Gastroesophageal sphincter (tissue), 4 donors: ENCODE data around the gene THSD4. TPM values are rescaled to one million over a fixed set of nuclear protein-coding genes. Genes with fewer than 3 reads are reported as not detected.
"Not testable (repeated sequence)": the region's sequence is repeated elsewhere in the genome, so short reads cannot be mapped to it uniquely, and the experiment has no call there.

Experiments used
- ATAC-seq: fragments of 150-250 bp; one replicate; pipeline ENCODE4 v1.9.1; 2016; ENCODE audit warnings: mild to moderate bottlenecking, moderate library complexity
- H3K27ac ChIP-seq, 4 donors: fragments of 200-600 bp; sonication (generic) in 3 of 4; 1 replicate in 3 of 4; 2 replicates in 1 of 4; pipeline ENCODE4 v1.5.1; 2016 to 2019
- H3K27me3 ChIP-seq: fragments of 200-600 bp; sonication (generic); one replicate; pipeline ENCODE4 v1.5.1; 2019
- H3K36me3 ChIP-seq, 2 donors: fragments of 200-600 bp; sonication (generic); one replicate each; pipeline ENCODE4 v1.5.1; 2019; ENCODE audit warnings: control low read depth in 1 of 2
- H3K4me1 ChIP-seq, 3 donors: fragments of 200-600 bp; sonication (generic); 1 replicate in 2 of 3; 2 replicates in 1 of 3; pipeline ENCODE4 v1.5.1; 2016 to 2019; ENCODE audit warnings: control low read depth in 2 of 3
- H3K4me3 ChIP-seq, 2 donors: fragments of 200-600 bp; sonication (generic); one replicate each; pipeline ENCODE4 v1.5.1; 2019; ENCODE audit warnings: mild to moderate bottlenecking in 1 of 2, moderate library complexity in 1 of 2
- H3K9me3 ChIP-seq, 3 donors: fragments of 200-600 bp; sonication (generic); one replicate each; pipeline ENCODE4 v1.5.1; 2017 to 2019; ENCODE audit warnings: control low read depth in 2 of 3
- CTCF ChIP-seq, 4 experiments: fragments of 200-600 bp in 2 of 4; fragments of 450-650 bp in 2 of 4; sonication (generic) in 1 of 4; IDR thresholded peaks; one replicate each; pipeline ENCODE4 v1.5.1; 2017 to 2019; ENCODE audit warnings: antibody characterized with exemption in 4 of 4, mild to moderate bottlenecking in 2 of 4, moderate library complexity in 2 of 4
- EP300 ChIP-seq: sonication (generic); formaldehyde crosslinking; IDR thresholded peaks from one replicate; pipeline ENCODE4 v1.6.1; 2017; ENCODE audit warnings: antibody characterized with exemption, mild to moderate bottlenecking
- POLR2A ChIP-seq, 2 donors: fragments of 450-650 bp; IDR thresholded peaks; one replicate each; pipeline ENCODE4 v1.6.1; 2017; ENCODE audit warnings: antibody characterized with exemption in 2 of 2, mild to moderate bottlenecking in 2 of 2, moderate library complexity in 1 of 2
- POLR2AphosphoS5 ChIP-seq: sonication (generic); formaldehyde crosslinking; IDR thresholded peaks from one replicate; pipeline ENCODE4 v1.6.1; 2017; ENCODE audit warnings: antibody characterized with exemption
- WGBS, 2 donors: methylation state at CpG; one replicate each; pipeline ENCODE4 v1.1.5; 2018; ENCODE audit warnings: low coverage in 1 of 2; 5-methylcytosine and 5-hydroxymethylcytosine counted together
- total RNA-seq, 4 donors: library from RNA; depleted of rRNA; stranded (reverse); fragments of >200 nt; gene quantifications; one replicate each; pipeline ENCODE4 v1.1.0, GENCODE V29; 2016

Gene THSD4
- total RNA-seq, 4 donors from 2014 or later, result 4.6 to 28.5 (median 17.6) TPM

- 80 to 100% methylated on average over 1 of the region's 1 CpG for WGBS, 2 donors
- H3K27ac ChIP-seq, result peak overlapping the region in 1 of 4 donors; percentile 56
These were observed 547.0 kb downstream of the THSD4 start for GRCh38 chr15:71662306-71662705.

GRCh38 chr15:71664622-71665021, 549.4 kb downstream of the THSD4 start:
- WGBS, 2 donors, result 83 to 100% methylated on average over 1 of the region's 1 CpG
- Histone ChIP-seq H3K4me3 (no peak overlapping the region), H3K36me3 (no peaks in the 10 kb centered on the region), H3K27ac (no peak overlapping the region), H3K4me1 (peaks cover 0 to 25% (median 0%) of the 10 kb centered on the region in 3 donors), H3K27me3 (no peaks in the 10 kb centered on the region), H3K9me3 (no peaks in the 10 kb centered on the region)
- ATAC-seq, result no peak
- no peak for TF ChIP-seq CTCF (IDR thresholded peaks at IDR 0.05)
- TF ChIP-seq POLR2AphosphoS5, result no peak
- no peak for TF ChIP-seq EP300
- no peak for TF ChIP-seq POLR2A (IDR thresholded peaks at IDR 0.05)

More at GRCh38 chr15:71662306-71662705, 547.0 kb downstream of the THSD4 start:
- TF ChIP-seq CTCF (IDR thresholded peaks at IDR 0.05) (no peak), POLR2AphosphoS5 (no peak), EP300 (no peak), POLR2A (IDR thresholded peaks at IDR 0.05) (no peak)
- ATAC-seq, result no peak
- no peaks in the 10 kb centered on the region for H3K9me3 ChIP-seq
- H3K36me3 ChIP-seq, result no peaks in the 10 kb centered on the region
- H3K4me3 ChIP-seq, result no peak overlapping the region
- peaks cover 0 to 8% (median 0%) of the 10 kb centered on the region in 3 donors for H3K4me1 ChIP-seq
- H3K27me3 ChIP-seq, result no peaks in the 10 kb centered on the region

- Histone ChIP-seq H3K9me3 (no peaks in the 10 kb centered on the region), H3K4me3 (no peak overlapping the region), H3K36me3 (no peaks in the 10 kb centered on the region), H3K4me1 (peaks cover 0 to 30% (median 0%) of the 10 kb centered on the region in 3 donors), H3K27ac (no peak overlapping the region), H3K27me3 (no peaks in the 10 kb centered on the region)
- no peak for TF ChIP-seq EP300
- no peak for TF ChIP-seq POLR2AphosphoS5
- TF ChIP-seq POLR2A (IDR thresholded peaks at IDR 0.05), result no peak
- no peak for TF ChIP-seq CTCF (IDR thresholded peaks at IDR 0.05)
- no peak for ATAC-seq
These were observed 551.7 kb downstream of the THSD4 start for GRCh38 chr15:71666763-71667620.

GRCh38 chr15:71669688-71670087, 554.4 kb downstream of the THSD4 start:
- Histone ChIP-seq H3K36me3 (no peaks in the 10 kb centered on the region), H3K27ac (no peak overlapping the region), H3K27me3 (no peaks in the 10 kb centered on the region), H3K4me3 (no peak overlapping the region), H3K9me3 (no peaks in the 10 kb centered on the region), H3K4me1 (peaks cover 0 to 30% (median 0%) of the 10 kb centered on the region in 3 donors)
- ATAC-seq, result no peak
- TF ChIP-seq CTCF (IDR thresholded peaks at IDR 0.05) (no peak), POLR2A (IDR thresholded peaks at IDR 0.05) (no peak), EP300 (no peak), POLR2AphosphoS5 (no peak)
- WGBS, 2 donors, result 16 to 31% methylated on average over 3 to 4 of the region's 4 CpGs

- H3K4me1 ChIP-seq, result peaks cover 0 to 30% (median 0%) of the 10 kb centered on the region in 3 donors
- H3K4me3 ChIP-seq, ATAC-seq, H3K27me3 ChIP-seq, H3K9me3 ChIP-seq, H3K36me3 ChIP-seq, H3K27ac ChIP-seq: not testable (repeated sequence)
- 82% methylated on average over 3 of the region's 3 CpGs; no CpG with 5 or more reads in 1 of the 2 donors for WGBS, 2 donors
These were observed 555.0 kb downstream of the THSD4 start for GRCh38 chr15:71670222-71670621.
